NB4 (cell line): ENCODE data around the gene COL4A2.

ENCODE experiments used
- CTCF ChIP-seq: IDR thresholded peaks from one replicate; pipeline ENCODE4 v1.5.1; 2012; ENCODE audit warnings: low read depth, low read length
- MAX ChIP-seq: IDR thresholded peaks from 2 replicates; pipeline ENCODE4 v1.6.1; 2011; ENCODE audit warnings: low read depth, low read length
- MYC ChIP-seq: IDR thresholded peaks from 2 replicates; pipeline ENCODE4 v1.6.1; 2011; ENCODE audit warnings: low read depth, low read length
- POLR2A ChIP-seq: IDR thresholded peaks from 2 replicates; pipeline ENCODE4 v1.6.1; 2011; ENCODE audit warnings: mild to moderate bottlenecking; ENCODE audit not compliant: insufficient read length; ENCODE audit errors: extremely low read depth

GRCh38 chr13:110290826-110291225 is 16.3 kb upstream of the COL4A2 start:
- no peak for TF ChIP-seq CTCF
- TF ChIP-seq MAX = no peak
- TF ChIP-seq POLR2A = no peak
- no peak for TF ChIP-seq MYC
